ENCODE results near the gene HNRNPF.

The HNRNPF gene

DNA sequence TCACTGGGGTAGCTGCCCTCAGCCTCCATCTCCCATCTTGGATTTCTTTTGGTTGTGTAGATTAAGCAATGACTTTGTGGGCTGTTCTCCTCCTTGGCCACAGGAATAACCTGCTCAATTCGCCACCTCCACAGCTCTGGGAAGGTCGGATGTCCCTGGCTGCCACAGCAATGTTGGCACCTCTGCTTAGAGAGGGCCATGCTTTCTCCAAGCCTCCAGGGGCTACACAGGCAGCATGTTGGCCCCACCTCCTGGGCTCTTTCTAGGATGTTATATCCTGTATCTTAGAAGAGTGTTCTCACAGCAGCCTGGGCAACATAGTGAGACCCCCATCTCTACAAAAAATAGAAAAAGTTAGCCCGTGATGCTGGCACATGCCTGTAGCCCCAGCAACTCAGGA is 72.9 kb downstream of the HNRNPF start:
- TF ChIP-seq GATA1 (IDR thresholded peaks at IDR 0.05; ENCODE audit: low read depth, low read length) = no peak
- TF ChIP-seq POLR2A (IDR thresholded peaks at IDR 0.05; ENCODE audit: low read length) = no peak
- no peak for DNase-seq
